UCSD-AML1 (cell line): ENCODE measurements around the gene PDE3B.
A peak's percentile ranks its signal among the peaks of the same experiment; 100 is the strongest.
"Not testable (repeated sequence)": the region's sequence is repeated elsewhere in the genome, so short reads cannot be mapped to it uniquely, and the experiment has no call there.

Source experiments
- DNase-seq: peaks from one replicate; lab custom pipeline; 2025; ENCODE audit not compliant: unreplicated experiment; lab: John Stamatoyannopoulos, UW

PDE3B gene

GRCh38 chr11:14881576-14882193 lies 238.1 kb downstream of the PDE3B start:
- DNase-seq: no peak

- no peak for DNase-seq
Observed at GRCh38 chr11:14882196-14882595, 238.6 kb downstream of the PDE3B start.

- not testable (repeated sequence) for DNase-seq
Observed at GRCh38 chr11:14883683-14884082, 240.1 kb downstream of the PDE3B start.

GRCh38 chr11:14884667-14885273 lies 241.2 kb downstream of the PDE3B start:
- no peak for DNase-seq

GRCh38 chr11:14886513-14886912 lies 242.9 kb downstream of the PDE3B start:
- DNase-seq: no peak

- DNase-seq: peak; percentile 91
Observed at GRCh38 chr11:14891143-14892035, 247.8 kb downstream of the PDE3B start.

- DNase-seq: peak; percentile 96
Observed at GRCh38 chr11:14892036-14892556, 248.5 kb downstream of the PDE3B start, which contains the start of gene CYP2R1. Gene CYP2R1 (minus strand): TSS chr11:14892231. CDS start chr11:14892205, 26 bp downstream.

- DNase-seq: no peak
Observed at GRCh38 chr11:14892577-14892976, 249.0 kb downstream of the PDE3B start.

- peak; percentile 73 for DNase-seq
Observed at GRCh38 chr11:14894657-14895598, 251.3 kb downstream of the PDE3B start.

- no peak for DNase-seq
Observed at GRCh38 chr11:14898355-14898754, 254.8 kb downstream of the PDE3B start.

- DNase-seq: no peak
Observed at GRCh38 chr11:14898906-14899305, 255.3 kb downstream of the PDE3B start.

GRCh38 chr11:14902650-14903350 lies 259.2 kb downstream of the PDE3B start:
- no peak for DNase-seq

- DNase-seq: peak; percentile 65
Observed at GRCh38 chr11:14904745-14905103, 261.1 kb downstream of the PDE3B start.

- DNase-seq: peak; percentile 25
Observed at GRCh38 chr11:14905104-14906033, 261.8 kb downstream of the PDE3B start.

GRCh38 chr11:14906578-14906977 lies 263.0 kb downstream of the PDE3B start:
- no peak for DNase-seq

GRCh38 chr11:14906993-14907392 lies 263.4 kb downstream of the PDE3B start:
- DNase-seq: no peak

GRCh38 chr11:14907411-14908213 lies 264.0 kb downstream of the PDE3B start:
- peak; percentile 85 for DNase-seq
